Kidney tubule cell (primary cell): ENCODE results near the gene KLLN.
"Not testable (repeated sequence)": the region's sequence is repeated elsewhere in the genome, so short reads cannot be mapped to it uniquely, and the experiment has no call there.

Experiments
- DNase-seq: peaks from one replicate; pipeline ENCODE4 v3.0.0-alpha.2; 2018; ENCODE audit warnings: low spot score

The KLLN gene

DNA sequence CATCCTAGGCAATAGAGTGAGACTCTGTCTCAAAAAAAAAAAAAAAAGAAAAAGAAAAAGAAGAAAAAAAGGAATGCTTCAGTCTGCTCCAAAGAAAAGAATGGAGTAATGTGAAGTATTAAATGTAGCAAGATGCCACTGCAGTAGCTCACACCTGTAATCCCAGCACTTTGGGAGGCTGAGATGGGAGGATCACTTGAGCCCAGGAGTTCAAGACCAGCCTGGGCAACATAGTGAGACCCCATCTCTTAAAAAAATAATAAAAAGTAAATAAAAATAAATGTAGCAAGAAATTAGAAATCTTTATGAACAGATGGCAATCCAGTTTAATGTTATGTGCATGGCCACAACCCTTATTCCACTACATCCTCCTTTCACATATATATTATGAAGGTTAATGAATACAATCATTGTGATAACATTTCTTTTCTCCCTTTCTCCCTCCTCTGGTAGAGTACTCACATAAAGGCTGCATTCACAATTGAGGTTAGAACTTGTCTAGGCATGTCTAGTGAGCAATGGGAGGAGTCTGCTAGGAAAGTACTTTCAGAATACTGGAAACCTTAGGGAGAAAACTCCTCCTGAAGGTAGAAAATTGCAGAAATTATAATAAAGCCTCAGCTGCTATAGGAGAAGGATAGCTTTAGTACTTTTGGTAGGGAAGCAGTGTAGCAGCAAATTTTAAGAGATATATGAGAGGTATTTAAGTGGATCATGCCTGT is 20.4 kb downstream of the KLLN start:
- peak; percentile 75 for DNase-seq

DNA sequence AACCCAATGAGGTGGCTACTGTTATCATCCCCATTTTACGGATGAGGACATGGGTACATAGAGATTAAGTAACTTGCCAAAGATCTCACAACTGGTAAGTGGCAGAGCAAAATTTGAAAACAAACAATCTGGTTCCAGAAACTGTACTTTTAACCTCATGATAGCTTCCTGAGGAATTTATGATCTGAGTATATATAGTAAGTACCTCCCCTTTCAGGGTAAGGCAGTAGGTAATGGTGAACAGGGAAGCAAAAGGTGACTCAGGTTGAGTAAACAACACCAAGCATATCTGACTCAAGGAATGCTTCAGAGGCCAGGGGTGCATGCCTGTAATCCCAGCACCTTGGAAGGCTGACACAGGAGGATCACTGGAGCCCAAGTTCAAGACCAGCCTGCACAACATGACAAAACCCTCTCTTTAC is 21.1 kb downstream of the KLLN start:
- peak; percentile 98 for DNase-seq

DNA sequence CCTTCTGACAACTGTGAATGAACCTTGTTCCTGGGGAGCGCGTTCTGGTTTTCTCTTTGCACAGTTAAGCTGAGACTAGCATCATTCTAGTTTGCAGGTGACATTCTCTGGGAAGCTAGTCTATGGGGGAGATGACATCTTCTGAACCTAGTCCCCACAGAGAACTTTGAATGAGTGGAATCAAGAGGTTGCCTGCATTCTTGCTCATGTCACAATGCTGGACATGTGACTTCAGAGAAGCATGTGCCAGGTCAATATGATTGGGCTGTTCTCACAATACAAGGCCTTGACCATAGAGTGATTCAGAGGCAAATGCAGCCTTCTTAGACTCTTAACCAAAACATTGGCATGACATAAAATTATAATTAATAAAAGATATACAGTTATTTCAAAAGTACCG is 22.1 kb downstream of the KLLN start:
- no peak for DNase-seq

DNA sequence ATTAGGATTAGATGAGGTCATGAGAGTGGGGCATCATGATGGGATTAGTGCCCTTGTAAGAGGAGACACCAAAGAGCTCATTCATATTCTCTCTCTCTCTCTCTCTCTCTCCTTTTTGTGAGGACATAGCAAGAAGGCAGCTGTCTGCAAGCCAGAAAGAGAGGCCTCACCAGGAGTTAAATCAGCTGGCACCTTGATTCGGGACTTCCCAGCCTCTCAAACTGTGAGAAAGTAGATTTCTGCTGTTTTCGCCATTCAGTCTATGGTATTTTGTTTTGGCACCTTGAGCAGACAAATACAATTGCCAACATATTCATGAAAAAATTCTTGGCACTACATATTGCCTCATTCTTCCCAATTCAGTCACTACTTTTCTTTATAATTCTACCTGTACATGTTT is 24.7 kb downstream of the KLLN start:
- no peak for DNase-seq

DNA sequence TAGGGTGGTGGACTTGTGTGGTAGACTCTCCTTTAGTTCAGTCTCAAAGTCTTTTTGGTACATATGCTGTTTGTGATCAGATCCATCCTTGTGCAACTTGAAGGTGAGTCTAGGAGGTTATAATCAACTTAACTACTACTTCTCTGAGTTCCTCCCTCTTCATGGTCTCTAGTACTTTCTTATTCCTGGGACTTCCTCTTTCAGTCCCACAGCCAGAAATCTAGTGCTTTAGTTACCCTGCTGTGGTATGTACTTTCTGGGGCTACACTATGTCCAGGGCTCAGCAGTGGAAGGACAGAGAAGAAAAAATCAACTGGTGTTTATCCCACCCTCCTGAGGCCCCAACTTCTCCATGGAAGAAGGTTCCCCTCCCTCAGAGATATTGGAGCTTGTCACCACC is 25.9 kb downstream of the KLLN start:
- no peak for DNase-seq

DNA sequence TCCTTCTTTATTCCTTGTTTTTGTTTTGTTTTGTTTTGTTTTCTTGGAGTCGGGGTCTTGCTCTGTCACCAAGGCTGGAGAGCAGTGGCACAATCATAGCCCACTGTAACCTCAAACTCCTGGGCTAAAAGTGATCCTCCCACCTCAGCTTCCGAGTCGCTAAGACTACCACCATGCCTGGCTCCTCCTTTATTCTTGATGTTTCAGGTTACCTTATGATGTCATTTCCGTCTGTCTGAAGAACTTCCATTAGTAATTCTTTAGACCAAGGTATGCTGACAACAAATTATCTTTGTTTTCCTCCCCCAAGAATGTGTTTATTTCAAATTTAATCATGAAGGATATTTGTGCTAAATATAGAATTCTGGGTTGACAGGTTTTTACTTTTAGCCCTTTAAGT is 27.2 kb downstream of the KLLN start:
- no peak for DNase-seq

DNA sequence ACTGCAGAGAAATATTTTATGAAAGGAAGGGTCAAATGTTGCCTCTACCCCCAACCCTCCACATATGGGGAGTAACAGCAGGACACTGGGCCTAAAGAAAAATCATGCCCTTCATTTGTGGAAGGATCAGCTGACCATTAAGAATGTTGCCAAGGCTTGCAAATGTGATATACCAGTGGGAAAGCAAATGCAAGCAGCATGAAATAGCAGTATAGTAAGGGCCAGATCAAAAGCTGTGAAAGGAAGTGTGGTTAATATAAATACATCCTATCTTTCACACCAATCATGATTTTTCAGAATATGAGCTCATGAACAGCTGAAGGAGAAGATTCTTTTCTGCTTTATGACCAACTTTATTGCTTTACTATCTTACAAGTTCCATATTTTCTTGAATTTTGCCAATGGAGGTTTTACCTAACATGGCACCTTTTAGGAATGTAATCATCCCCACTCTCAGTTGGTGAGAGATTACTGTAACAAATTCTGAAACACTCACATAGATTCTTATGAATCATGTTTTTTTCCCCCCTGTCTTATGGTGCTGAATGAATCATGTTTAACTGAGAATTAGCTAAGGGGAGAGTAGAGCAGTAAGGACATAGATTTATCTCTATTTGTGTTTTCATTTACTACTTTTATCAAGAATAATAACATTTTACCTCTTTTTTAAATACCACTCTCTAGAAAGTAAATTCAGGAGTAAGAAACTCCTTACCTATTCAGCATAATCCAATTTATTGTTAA is 33.2 kb downstream of the KLLN start:
- DNase-seq, result peak; percentile 31

DNA sequence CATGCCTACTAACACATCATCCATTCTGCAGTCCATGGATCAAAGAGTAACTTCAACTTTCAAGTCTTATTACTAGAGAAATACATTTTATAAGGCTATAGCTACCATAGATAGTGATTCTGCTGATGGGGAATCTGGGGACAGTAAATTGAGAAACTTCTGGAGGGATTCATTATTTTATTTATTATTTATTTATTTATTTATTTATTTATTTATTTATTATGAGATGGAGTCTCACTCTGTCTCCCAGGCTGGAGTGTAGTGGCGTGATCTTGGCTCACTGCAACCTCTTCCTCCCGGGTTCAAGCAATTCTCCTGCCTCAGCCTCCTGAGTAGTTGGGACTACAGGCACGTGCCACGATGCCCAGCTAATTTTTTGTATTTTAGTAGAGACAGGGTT is 34.3 kb downstream of the KLLN start:
- DNase-seq, result not testable (repeated sequence)

DNA sequence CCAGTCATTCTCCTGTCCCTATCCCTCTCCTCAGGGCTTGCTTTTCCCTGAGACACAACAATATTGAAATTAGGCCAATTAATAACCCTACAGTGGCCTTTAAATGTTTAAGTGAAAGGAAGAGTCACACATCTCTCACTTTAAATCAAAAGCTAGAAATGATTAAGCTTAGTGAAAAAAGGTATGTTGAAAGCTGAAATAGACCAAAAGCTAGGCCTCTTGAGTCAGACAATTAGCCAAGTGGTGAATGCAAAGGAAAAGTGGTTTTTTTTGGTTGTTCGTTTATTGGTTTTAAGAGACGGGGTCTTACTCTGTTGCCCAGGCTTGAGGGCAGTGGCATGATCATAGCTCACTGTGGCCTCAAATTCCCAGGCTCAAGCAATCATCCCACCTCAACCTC is 35.7 kb downstream of the KLLN start:
- no peak for DNase-seq

DNA sequence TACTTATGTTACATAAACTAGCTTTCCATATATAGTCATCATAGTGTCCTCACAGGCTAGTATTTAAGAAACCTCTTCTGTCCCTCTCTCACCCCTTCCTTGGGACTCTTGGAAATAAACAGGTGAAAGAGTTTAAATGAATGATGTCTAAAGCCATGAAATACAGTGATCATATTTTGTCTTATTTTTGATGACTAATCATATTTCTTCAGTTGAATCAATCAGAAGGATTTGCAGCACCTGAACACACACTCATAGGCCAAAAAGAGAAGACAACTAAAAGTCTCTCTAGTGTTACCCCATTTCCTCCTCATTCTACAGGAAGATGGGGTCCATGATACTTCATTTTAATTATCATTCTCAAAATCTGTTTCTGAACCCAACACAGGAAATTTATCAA is 36.7 kb downstream of the KLLN start:
- no peak for DNase-seq

DNA sequence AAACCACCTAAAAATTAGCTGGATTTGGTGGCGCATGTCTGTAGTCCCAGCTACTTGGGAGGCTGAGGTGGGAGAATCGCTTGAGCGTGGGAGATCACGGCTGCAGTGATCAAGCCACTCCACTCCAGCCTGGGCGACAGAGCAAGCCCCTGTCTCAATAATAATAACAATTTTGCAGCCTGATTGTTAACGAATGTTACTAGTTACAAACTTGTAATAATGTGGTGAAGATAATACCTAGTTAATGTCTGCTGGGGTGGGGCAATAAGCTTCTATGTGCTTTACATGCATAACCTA is 44.1 kb downstream of the KLLN start:
- no peak for DNase-seq

DNA sequence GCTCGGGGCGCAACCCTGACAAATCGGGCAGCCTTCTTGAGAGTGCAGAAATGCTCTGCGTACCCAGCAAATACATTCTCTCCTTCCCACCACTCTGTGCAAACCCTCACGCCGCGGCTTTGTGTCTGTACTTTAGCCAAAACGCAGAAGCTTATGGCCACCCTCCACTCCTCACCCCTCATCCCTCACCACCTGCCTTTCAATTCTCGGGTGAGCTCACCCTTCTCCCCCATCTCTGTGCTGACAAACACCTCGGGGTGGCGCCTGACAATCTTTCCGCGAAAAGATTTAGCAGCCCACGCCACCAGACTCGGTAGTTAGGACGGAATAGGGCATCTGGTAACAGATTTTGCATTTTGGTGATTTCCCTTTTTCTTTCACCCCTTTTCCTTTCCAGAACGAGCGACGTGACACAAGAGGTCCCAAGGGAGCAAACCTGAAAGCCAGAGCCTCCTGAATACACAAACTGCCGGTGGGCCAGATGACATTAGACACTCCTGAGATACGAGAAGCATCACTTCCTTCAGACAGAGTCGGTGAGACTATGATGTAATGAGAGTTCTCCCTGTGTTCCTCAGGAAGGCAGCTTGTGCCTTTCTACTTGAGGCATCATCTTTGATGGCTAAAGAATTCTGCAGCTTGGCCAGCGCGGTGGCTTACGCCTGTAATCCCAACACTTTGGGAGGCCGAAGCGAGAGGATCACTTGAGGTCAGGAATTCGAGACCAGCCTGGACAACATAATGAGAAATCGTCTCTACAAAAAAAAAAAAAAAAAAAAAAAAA is 44.6 kb downstream of the KLLN start:
- peak; percentile 59 for DNase-seq

DNA sequence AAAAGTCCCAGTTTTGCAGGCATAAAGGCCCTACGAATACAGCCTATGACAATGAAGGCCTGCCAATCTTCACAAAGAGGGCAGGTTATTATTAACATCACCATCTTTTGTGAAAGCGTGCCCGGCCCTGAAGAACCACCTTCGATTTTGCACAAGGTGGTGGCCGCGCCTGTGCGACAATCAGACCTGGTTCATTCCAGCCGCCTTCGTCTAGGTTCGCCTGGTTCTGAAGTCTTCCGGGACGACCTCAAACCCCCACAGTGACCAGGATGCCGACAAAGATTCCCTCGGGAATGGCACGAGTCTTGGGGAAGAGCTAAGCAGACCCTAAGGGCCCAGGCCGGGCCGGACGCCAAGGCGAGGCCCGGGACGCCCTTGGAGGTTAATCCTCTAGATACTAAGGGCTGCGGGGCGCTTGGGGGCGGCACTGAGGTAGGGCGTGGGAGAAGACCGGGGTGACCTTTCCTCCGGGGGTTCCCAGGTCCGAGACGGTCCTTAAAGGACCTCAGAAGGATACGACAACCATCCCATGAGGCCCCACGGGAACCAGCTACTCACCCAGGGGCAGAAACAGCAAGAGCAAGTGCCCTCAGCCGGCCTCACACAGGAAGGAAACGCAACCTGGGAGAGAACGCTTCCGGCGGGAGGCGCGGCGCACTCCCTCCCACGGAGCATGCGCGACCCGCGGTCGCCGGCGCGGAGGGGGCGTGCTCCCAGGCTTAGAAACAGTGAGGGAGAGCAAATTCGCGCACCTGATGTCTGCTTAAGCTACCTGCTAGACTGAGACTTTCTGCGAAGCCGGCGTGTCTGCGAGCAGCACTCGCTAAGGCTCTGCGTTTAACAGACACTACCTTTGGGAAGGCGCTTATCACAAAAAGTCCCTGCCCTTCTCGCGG is 45.5 kb downstream of the KLLN start, which contains the start of gene ATAD1:
Gene ATAD1 (minus strand): TSS at position 618 of the 896 bp plus-strand sequence. CDS start 3,627 bp downstream, outside the sequence.
- DNase-seq, result peak; percentile 93

DNA sequence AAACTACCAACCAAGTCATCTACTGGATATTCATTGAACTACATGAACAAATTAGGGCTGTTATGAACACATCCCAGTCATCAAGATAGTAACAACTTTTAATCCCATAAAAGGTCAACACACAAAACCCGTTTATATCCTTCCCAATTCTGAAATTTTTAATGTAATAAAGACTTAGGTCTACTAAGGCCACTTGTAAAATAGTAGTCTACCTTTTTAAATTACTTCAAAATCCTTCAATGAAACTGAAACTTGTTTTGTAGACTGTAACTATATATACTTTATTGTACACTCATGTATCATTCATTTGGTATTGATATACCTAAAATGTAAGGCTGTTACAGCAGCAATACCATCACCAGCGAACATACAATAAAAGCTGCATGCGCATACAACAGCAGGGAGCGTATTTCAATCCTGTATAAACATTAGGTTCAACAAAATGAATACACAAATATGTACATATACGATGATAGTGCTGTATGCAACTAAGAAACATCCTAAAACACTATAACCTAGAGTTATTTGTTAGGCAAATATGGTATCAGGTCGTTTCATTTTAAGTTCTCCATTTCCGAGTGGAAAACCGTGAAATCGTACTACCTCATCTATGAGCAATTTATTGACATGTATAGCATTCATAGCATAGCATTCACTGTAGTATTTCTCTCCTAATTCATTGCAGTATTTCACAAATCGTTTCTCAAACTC is 46.3 kb downstream of the KLLN start:
- DNase-seq, result no peak

DNA sequence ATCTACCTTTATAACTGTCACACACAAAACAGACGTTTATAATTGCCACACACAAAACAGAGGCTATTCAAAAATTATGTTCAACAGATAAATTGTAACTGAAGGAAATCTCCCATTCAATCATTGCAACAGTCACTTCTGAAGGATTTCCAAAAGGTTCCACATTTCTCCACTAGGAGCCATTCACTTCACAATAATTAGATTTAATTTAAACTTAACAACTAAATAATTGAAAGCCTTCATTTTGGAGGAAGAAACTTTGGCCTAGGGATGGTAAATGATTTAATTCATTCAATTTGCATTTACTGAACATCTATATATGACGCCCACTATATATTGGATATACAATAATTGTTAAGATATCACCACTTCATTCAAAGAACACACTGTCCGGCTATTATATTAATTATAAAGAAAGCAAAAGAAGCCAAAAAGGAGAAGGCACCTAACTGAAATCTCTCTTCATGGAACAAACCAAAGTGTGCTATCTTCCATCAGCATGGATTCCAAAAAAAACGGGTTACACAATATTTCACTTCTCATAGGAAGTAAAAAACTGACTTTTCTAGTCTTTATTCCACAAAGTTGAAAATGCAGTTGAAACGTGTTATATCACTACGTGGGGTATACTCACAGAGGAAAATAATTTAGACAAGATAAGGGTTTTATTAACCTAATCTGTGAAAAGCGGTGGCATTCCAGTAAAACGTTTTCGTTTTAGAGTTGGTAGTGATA is 47.0 kb downstream of the KLLN start:
- no peak for DNase-seq
